Stimulated activated CD8-positive, alpha-beta memory T cell treated with anti-CD3 and anti-CD28 coated beads, Interleukin-4, amount 100 ng/mL, for 24 hours (primary cell): Measurements from ENCODE around the gene XIRP1.

Experiments
- DNase-seq: peaks from one replicate; pipeline ENCODE4 v3.0.0-alpha.2; 2020; ENCODE audit warnings: low read depth

Gene XIRP1

GRCh38 chr3:39142067-39142466, 50.3 kb downstream of the XIRP1 start:
- no peak for DNase-seq

DNA sequence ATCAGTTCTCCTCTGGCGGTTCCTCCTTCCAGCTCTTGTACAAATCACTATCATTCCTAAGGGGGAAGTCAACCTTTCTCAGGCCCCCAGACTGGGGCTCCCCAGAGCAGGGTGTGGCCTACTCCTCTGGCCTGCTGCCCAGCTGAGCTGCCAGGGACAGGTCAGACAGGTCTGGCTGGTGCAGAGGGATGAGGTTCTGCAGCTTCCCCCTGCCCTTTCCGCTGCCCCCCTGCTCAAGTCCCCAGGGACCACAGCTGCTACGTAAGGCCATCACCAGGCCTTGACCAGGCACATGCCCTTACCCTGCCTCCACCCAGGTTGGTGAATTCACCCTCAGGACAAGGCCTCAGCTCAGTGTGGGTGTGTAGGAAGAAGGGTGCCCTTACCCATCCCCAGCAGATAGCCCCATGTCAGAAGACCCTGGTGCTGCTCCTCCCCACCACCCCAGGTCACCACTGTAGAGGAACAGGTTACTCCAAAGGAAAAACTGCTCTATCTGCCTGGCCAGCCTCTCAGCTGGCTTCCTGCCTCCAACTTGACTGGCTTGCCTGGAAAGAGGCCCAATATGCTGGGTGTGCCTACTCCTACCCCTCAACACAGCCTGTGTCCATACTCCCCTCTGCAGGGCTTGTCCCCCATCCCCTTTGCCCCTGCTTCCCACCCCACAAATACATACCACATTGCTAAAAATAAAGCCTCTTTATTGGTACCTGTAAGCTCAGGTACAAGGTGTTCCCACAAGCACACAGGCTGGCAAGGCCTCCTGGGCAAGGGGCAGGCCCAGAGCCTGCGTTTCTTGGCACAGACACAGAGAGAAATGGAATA, 51.0 kb downstream of the XIRP1 start:
- no peak for DNase-seq

DNA sequence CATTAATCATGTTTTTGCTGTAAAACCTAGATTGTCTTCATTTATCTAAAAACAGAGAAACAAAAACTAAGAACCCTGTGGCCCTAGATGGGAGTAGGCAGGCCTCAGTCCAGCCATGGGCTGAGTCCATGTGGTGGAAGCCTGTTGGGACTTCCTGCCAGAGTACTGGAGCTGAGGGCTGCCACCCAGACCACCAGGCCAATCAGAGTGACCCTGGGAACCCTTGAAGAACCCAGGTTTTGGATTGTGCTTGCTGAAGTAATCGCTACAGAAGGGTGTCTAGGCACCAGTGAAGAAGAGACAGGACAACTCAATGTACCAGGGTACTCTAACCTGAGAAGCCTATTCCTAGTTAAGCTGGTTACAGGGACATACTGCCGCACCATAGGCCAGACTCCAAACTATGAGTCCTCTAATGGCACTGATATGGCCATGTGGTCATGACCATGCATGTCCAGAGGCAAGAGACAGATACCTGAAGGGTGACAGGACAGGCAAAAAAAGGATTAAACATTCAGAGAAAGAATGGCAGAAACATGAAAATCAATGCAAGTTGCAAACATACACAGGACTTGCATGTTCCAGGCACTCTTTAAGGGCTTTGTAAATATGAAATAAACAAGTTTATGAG, 51.9 kb downstream of the XIRP1 start:
- no peak for DNase-seq

DNA sequence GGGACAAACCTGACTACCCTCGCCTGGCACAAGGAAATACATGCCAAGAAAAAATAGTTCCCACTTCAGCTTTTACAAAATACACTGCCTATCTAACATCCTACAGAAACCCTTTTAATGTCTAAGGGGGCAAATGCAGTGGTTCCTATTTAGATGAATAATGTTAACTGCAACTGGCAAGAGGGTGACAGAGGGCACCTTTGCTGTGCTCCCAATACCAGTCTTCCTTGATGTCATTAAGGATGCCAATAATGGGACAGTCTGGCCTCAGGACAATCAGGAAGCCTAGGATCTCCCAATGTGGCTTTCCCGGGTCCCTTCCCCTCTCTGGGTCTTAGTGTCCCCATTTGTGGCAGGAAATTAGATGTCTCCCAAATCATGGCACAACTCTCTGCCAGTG, 53.0 kb downstream of the XIRP1 start:
- DNase-seq = no peak

- DNase-seq = no peak
Measured at GRCh38 chr3:39138804-39139415, 53.5 kb downstream of the XIRP1 start.

DNA sequence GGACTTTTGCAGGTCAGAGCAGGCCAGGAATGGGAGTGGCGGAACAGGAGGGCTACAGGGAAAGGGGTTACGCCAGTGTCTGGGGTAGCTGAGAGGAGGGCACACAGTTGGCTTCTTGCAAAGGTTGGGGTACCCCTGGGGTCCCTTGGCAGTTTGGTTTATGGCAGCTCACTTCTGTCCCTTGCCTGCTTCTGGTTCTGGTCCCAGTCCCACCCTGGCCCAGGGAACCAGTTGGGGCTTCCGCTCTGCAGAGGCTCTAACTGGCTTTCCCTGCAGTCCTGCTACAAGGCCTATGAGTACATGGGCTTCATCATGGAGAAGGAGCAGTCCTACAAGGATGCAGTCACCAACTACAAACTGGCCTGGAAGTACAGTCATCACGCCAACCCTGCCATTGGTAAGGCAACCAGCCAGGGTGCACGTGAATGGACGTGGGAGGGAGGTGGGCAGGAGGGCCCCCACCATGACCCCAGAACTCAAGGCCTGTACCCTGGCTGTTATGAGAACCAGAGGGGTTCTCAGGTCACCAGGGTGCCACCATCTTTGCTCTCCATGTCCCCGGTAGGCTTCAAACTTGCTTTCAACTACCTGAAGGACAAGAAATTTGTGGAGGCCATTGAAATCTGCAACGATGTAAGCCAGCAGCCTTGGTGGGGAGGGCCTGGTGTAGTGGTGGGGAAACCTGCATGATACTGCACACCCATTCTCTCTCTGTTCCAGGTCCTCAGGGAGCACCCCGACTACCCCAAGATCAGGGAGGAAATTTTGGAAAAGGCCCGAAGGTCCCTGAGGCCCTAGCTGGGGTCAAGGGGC, 54.2 kb downstream of the XIRP1 start:
- no peak for DNase-seq

GRCh38 chr3:39137435-39137936, 54.9 kb downstream of the XIRP1 start:
- no peak for DNase-seq

- DNase-seq = no peak
Measured at GRCh38 chr3:39136533-39137434, 55.6 kb downstream of the XIRP1 start.

DNA sequence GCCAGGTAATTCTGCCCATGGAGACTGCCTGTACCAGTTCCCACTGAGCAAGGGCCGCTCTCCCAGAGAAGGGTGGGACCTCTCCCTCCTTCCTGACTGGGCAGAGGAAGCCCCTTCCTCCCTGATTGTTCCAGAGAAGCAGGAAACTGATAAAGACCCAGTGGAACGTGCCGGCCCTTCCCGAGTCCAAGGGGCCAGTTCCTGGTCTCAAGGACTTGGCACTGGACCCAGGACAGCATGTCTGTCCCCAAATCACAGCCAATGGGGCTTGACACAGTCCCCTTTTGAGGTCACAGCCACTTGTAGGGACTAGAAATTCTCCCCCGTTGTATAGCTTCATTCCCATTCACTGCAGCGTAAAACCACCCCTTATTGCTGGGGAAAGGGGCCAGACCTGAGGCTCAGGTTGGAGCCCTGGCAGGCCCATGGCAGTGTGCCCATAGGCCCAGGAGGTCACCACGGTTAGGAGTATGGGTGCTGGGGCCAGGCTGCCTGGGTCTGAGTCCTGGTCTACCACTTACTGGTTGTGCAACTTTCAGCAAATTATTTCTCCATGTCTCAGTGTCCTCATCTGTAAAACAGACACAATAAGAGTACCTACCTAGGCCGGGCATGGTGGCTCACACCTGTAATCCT, 57.1 kb downstream of the XIRP1 start:
- DNase-seq = no peak

DNA sequence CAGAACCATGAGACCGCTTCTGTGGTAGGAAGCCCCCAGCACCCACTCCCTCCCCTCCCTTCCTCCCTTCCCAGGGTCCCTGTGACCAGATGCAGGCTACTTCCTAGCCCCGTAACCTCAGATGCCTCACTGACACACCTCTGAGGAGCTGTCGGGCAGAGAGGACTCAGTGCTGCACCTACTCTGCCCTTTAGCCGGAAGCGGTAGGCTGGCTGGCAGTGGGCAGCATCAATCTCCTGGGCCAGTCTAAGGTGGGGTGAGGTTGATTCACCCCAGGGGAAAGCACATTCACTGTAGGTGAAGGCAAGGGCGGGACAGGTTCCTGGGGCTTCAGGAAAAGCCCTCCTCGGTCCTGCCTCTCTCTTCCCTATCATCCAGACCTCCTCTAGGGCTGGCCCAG, 58.1 kb downstream of the XIRP1 start:
- DNase-seq = no peak

DNA sequence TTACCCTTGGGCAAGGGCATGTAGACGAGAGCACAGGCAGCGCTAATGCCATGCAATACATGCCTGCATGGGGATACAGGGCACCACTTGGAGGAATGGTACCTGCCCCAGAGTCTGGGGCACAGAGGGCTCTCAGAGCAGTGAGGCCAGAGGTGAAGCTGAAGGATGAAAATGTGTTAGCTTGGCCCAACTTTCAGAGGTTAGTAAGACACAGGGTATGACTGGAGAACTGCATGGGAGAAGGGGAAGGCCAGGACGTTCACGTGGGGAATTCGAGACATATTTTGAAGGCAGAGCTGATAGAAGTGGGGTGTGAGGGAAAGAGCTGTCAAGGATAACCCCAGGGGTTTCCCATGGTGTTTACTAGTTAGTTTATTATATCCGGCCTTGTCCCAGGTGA, 58.6 kb downstream of the XIRP1 start:
- DNase-seq = no peak
